ENCODE data around the gene ARRB1. TPM values are rescaled to one million over a fixed set of nuclear protein-coding genes. Genes with fewer than 3 reads are reported as not detected.
A peak's percentile ranks its signal among the peaks of the same experiment; 100 is the strongest.

ARRB1 gene
- polyA plus RNA-seq, 2 of the 4 experiments (the other 2 are of a cell fraction) = 6.8 to 14.3 TPM

DNA sequence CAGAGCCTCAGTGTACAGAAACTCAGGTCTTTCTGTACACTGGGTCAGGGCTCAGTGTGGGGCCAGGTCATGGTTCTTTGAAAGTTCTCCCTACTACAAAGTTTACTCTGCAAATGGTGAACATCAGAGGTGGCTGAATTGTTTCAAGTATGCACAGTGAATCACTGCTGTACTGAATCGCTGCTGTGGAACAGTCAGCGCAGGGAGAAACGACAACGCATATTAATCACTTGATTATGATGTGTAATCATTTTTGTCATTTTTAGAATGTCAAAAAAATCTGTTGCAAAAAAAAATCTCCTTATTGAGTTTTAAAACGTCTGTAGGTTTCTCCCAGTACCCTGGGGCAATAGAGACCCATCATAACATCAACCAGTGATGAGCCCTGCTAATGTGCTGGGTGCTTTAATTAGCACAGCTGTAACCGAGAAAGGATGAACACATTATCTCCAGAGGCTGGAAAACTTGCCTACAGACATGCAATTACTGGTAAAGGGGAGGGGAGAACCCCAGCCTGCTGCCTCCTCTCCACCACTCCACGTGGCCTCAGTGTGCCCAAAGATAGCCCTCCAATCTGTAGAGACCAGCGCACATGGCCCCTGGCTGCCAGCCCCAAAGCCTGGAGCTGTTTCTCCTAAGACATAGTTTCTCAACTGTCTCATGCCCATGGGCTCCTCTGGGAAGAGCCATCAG lies 12.8 kb downstream of the ARRB1 start:
- ATAC-seq (no peak), DNase-seq (ENCODE audit: low read depth in 1 of 2, low spot score in 1 of 2) (no peak), FAIRE-seq (no peak)
- peak; percentile 58 for TF ChIP-seq MAFK (IDR thresholded peaks at IDR 0.05; ENCODE audit: partially characterized antibody)
- TF ChIP-seq FOSB (CRISPR knock-in tag; IDR thresholded peaks at IDR 0.05) = no peak
- no peak overlapping the region for H3K4me3 ChIP-seq
- no peaks in the 10 kb centered on the region for H3K9me3 ChIP-seq
- H3K4me2 ChIP-seq = peak overlapping the region; percentile 11; the same call in 2 of the 3 replicates
- ChIA-PET POLR2A (interaction anchor here (0.6 to 0.8 kb wide), 2 partner anchors 24 to 43 kb away, joined by 3 to 5 read pairs; no protein-coding TSS in a partner anchor), CTCF (interaction anchor here (1.0 to 9.2 kb wide), 7 partner anchors 8 to 65 kb away, joined by 3 to 108 read pairs (median 17); no protein-coding TSS in a partner anchor)
- H3K27ac ChIP-seq = peak overlapping the region; percentile 76 to 80; a peak in 5 of 6 replicates
- H3K4me1 ChIP-seq = peaks cover 70% of the 10 kb centered on the region
- whole genome bisulfite sequencing (ENCODE audit: missing lambda C conversion rate) = 74% methylated on average over 8 of the region's 8 CpGs

DNA sequence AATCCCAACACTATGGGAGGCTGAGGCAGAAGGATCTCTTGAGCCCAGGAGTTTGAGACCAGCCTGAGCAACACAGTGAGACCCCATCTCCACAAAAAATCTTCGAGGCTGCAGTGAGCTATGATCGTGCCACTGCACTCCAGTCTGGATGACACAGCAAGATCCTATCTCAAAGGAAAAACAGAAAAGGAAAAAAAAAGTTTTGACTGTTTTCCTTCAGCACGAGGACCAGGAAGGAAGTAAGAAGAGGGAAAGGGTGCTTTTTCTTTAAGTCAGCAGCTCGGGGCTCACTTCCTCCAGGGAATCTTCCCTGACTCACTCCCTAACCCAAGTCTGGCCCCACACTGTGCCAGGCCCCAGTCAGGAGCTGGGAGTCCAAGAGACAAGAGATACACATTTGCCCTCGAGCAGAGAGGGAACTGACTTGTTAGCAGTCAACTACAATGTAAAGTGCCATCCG lies 14.2 kb downstream of the ARRB1 start:
- H3K4me1 ChIP-seq = peaks cover 55% of the 10 kb centered on the region
- POLR2A ChIA-PET = no interaction called here
- CTCF ChIA-PET = interaction anchor here (1.4 to 9.2 kb wide), 5 partner anchors 6 to 57 kb away, joined by 5 to 108 read pairs (median 21); no protein-coding TSS in a partner anchor
- no peak overlapping the region for H3K4me3 ChIP-seq
- peak overlapping the region; percentile 76 for H3K27ac ChIP-seq
- WGBS (ENCODE audit: missing lambda C conversion rate) = 24% methylated on average over 6 of the region's 6 CpGs
- peak in 1 of 2 experiments; percentile 50 for DNase-seq (ENCODE audit: low read depth in 1 of 2, low spot score in 1 of 2)
- peak overlapping the region; percentile 34 for H3K4me2 ChIP-seq
- H3K9me3 ChIP-seq = no peaks in the 10 kb centered on the region
- ATAC-seq = peak in 1 of 2 experiments; percentile 8; a peak in 1 of 6 replicates
- TF ChIP-seq MAFK (IDR thresholded peaks at IDR 0.05; ENCODE audit: partially characterized antibody) (peak; percentile 56), FOSL2 (IDR thresholded peaks at IDR 0.05) (no peak), FOSL2 (CRISPR knock-in tag; IDR thresholded peaks at IDR 0.05) (0 out of 2 replicates have a peak, but pooled peaks have one; percentile 14), RNF2 (IDR thresholded peaks at IDR 0.05; ENCODE audit: borderline replicate concordance, low read depth) (no peak)
- no peak for FAIRE-seq

DNA sequence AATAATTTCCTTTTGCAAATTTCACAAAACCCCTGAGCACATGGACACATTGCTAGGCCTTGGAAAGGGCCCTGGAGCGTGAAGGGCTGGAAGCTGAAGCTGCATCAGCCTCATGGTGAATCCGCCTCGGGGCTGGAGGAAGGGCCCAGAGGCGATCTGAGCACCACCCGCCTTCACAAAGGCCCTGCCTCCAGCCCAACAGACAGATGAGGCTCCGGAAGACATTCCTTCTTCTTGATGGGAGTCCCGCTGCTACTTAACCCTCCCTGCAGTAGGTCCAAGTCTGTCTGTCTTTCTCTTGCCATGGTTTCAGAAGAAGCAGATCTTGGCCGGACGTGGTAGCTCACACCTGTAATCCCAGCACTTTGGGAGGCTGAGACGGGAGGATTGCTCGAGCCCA lies 16.5 kb downstream of the ARRB1 start:
- H3K4me1 ChIP-seq = peaks cover 38% of the 10 kb centered on the region
- H3K27ac ChIP-seq = no peak overlapping the region
- POLR2A ChIA-PET = no interaction called here
- DNase-seq (ENCODE audit: low read depth in 1 of 2, low spot score in 1 of 2) = no peak
- no peak overlapping the region for H3K4me2 ChIP-seq
- no peaks in the 10 kb centered on the region for H3K9me3 ChIP-seq
- WGBS (ENCODE audit: missing lambda C conversion rate) = 90% methylated on average over 9 of the region's 11 CpGs
- CTCF ChIA-PET = interaction anchor here (0.8 to 9.2 kb wide), 4 partner anchors 9 to 55 kb away, joined by 4 to 108 read pairs (median 15); no protein-coding TSS in a partner anchor
- FAIRE-seq = no peak
- TF ChIP-seq, protein P1, sequence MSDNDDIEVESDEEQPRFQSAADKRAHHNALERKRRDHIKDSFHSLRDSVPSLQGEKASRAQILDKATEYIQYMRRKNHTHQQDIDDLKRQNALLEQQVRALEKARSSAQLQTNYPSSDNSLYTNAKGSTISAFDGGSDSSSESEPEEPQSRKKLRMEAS (IDR thresholded peaks at IDR 0.05) = no peak
- TF ChIP-seq ZC3H11A (IDR thresholded peaks at IDR 0.05) = no peak
- TF ChIP-seq ZSCAN20 (CRISPR knock-in tag; IDR thresholded peaks at IDR 0.05) = no peak
- TF ChIP-seq ESRRA (IDR thresholded peaks at IDR 0.05; ENCODE audit: borderline replicate concordance, low read length) = no peak
- TF ChIP-seq MYC (IDR thresholded peaks at IDR 0.05; ENCODE audit: borderline replicate concordance, low read length) = no peak
- TF ChIP-seq, protein P2, sequence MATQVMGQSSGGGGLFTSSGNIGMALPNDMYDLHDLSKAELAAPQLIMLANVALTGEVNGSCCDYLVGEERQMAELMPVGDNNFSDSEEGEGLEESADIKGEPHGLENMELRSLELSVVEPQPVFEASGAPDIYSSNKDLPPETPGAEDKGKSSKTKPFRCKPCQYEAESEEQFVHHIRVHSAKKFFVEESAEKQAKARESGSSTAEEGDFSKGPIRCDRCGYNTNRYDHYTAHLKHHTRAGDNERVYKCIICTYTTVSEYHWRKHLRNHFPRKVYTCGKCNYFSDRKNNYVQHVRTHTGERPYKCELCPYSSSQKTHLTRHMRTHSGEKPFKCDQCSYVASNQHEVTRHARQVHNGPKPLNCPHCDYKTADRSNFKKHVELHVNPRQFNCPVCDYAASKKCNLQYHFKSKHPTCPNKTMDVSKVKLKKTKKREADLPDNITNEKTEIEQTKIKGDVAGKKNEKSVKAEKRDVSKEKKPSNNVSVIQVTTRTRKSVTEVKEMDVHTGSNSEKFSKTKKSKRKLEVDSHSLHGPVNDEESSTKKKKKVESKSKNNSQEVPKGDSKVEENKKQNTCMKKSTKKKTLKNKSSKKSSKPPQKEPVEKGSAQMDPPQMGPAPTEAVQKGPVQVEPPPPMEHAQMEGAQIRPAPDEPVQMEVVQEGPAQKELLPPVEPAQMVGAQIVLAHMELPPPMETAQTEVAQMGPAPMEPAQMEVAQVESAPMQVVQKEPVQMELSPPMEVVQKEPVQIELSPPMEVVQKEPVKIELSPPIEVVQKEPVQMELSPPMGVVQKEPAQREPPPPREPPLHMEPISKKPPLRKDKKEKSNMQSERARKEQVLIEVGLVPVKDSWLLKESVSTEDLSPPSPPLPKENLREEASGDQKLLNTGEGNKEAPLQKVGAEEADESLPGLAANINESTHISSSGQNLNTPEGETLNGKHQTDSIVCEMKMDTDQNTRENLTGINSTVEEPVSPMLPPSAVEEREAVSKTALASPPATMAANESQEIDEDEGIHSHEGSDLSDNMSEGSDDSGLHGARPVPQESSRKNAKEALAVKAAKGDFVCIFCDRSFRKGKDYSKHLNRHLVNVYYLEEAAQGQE (IDR thresholded peaks at IDR 0.05) = no peak
- no peak for TF ChIP-seq MAZ (IDR thresholded peaks at IDR 0.05; ENCODE audit: borderline replicate concordance, low read depth, low read length)
- no peak for TF ChIP-seq HOXA7 (CRISPR knock-in tag; IDR thresholded peaks at IDR 0.05)
- TF ChIP-seq RCOR1 (IDR thresholded peaks at IDR 0.05; ENCODE audit: low read depth, low read length) = no peak
- no peak for TF ChIP-seq TP53 (CRISPR knock-in tag; IDR thresholded peaks at IDR 0.05)
- TF ChIP-seq NFE2L2 (conservative IDR thresholded peaks at IDR 0.05; ENCODE audit: low read length) = no peak
- TF ChIP-seq, protein P3, sequence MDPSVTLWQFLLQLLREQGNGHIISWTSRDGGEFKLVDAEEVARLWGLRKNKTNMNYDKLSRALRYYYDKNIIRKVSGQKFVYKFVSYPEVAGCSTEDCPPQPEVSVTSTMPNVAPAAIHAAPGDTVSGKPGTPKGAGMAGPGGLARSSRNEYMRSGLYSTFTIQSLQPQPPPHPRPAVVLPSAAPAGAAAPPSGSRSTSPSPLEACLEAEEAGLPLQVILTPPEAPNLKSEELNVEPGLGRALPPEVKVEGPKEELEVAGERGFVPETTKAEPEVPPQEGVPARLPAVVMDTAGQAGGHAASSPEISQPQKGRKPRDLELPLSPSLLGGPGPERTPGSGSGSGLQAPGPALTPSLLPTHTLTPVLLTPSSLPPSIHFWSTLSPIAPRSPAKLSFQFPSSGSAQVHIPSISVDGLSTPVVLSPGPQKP (IDR thresholded peaks at IDR 0.05; ENCODE audit: low read depth, low read length) = no peak
- TF ChIP-seq, protein P4, sequence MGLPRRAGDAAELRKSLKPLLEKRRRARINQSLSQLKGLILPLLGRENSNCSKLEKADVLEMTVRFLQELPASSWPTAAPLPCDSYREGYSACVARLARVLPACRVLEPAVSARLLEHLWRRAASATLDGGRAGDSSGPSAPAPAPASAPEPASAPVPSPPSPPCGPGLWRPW (IDR thresholded peaks at IDR 0.05) = no peak
- no peak for TF ChIP-seq NPAS2 (CRISPR knock-in tag; IDR thresholded peaks at IDR 0.05; ENCODE audit: borderline replicate concordance)
- TF ChIP-seq HOXB13 (CRISPR knock-in tag; IDR thresholded peaks at IDR 0.05; ENCODE audit: low read depth) = no peak
- no peak for TF ChIP-seq POLR2A (IDR thresholded peaks at IDR 0.05; ENCODE audit: low read length)
- TF ChIP-seq HEYL (CRISPR knock-in tag; IDR thresholded peaks at IDR 0.05) = no peak
- TF ChIP-seq NR3C1 (IDR thresholded peaks at IDR 0.05) = no peak
- TF ChIP-seq CHD2 (IDR thresholded peaks at IDR 0.05; ENCODE audit: low read length, partially characterized antibody) = no peak
- ATAC-seq = no peak
- H3K4me3 ChIP-seq = no peak overlapping the region

Data from A549 (cell line).